ENCODE measurements around the gene OR1E2.

- no peak for TF ChIP-seq REST (IDR thresholded peaks at IDR 0.05; ENCODE audit: insufficient read depth in 1 of 2, low read depth in 2 of 2, low read length in 2 of 2)
- TF ChIP-seq POLR2AphosphoS5 (IDR thresholded peaks at IDR 0.05; ENCODE audit: low read depth, low read length) = no peak
Observed at GRCh38 chr17:3401786-3402185, 31.9 kb downstream of the OR1E2 start.

Measured in PFSK-1 (cell line).